Activated naive CD4-positive, alpha-beta T cell treated with anti-CD3 and anti-CD28 coated beads for 36 hours (primary cell): ENCODE data around the gene EZR. TPM values are rescaled to one million over a fixed set of nuclear protein-coding genes. Genes with fewer than 3 reads are reported as not detected.

Experiments
- CTCF ChIA-PET: fragments of 350-600 bp; sonication (Branson Sonifier 250); formaldehyde crosslinking; loops from one replicate; lab custom pipeline; 2021; ENCODE audit warnings: antibody characterized with exemption; lab: Charles Lee
- DNase-seq: peaks from one replicate; pipeline ENCODE4 v3.0.0-alpha.2; 2020
- H3K27ac Mint-ChIP-seq: one replicate; pipeline ENCODE4 v1.8.0; 2021; ENCODE audit warnings: mild to moderate bottlenecking, mixed read lengths
- H3K27me3 Mint-ChIP-seq: one replicate; pipeline ENCODE4 v1.8.0; 2021; ENCODE audit warnings: low read depth, mixed read lengths
- H3K36me3 Mint-ChIP-seq: one replicate; pipeline ENCODE4 v1.8.0; 2021; ENCODE audit warnings: low read depth, mixed read lengths
- H3K4me1 Mint-ChIP-seq: one replicate; pipeline ENCODE4 v1.8.0; 2021; ENCODE audit warnings: low read depth, mixed read lengths
- H3K4me3 Mint-ChIP-seq: one replicate; pipeline ENCODE4 v1.8.0; 2021; ENCODE audit warnings: mild to moderate bottlenecking, moderate library complexity, mixed read lengths
- H3K9me3 Mint-ChIP-seq: one replicate; pipeline ENCODE4 v1.8.0; 2021; ENCODE audit warnings: mixed read lengths
- intact Hi-C: fragments of 100-400 bp; cut with micrococcal nuclease; formaldehyde crosslinking; loops from one replicate; pipeline ENCODE4 v1.15.1; 2023
- total RNA-seq, 2 experiments: library from RNA; stranded (reverse); gene quantifications; one replicate each; pipeline ENCODE4 v1.2.3, GENCODE V29; 2021

Gene EZR
- total RNA-seq, 2 experiments from 2014 or later = 229 to 230 TPM

- Mint-ChIP-seq H3K27ac (no peak overlapping the region), H3K9me3 (no peaks in the 10 kb centered on the region), H3K36me3 (no peaks in the 10 kb centered on the region), H3K4me1 (peaks cover 29% of the 10 kb centered on the region), H3K27me3 (no peaks in the 10 kb centered on the region), H3K4me3 (no peak overlapping the region)
- DNase-seq = peak; percentile 95
- intact Hi-C loops = loop anchor here (1.0 to 5.0 kb wide), 7 partner anchors 16 to 1124 kb away; no protein-coding TSS in a partner anchor
- CTCF ChIA-PET = interaction anchor here (0.6 to 2.0 kb wide), 4 partner anchors 13 to 1058 kb away, joined by 3 to 12 read pairs (median 4); no protein-coding TSS in a partner anchor
Measured at GRCh38 chr6:158853072-158853879, 34.1 kb upstream of the EZR start.

- CTCF ChIA-PET = no interaction called here
- Mint-ChIP-seq H3K36me3 (no peaks in the 10 kb centered on the region), H3K27me3 (no peaks in the 10 kb centered on the region), H3K27ac (no peak overlapping the region), H3K4me1 (peaks cover 28% of the 10 kb centered on the region), H3K4me3 (no peak overlapping the region), H3K9me3 (no peaks in the 10 kb centered on the region)
- no peak for DNase-seq
- intact Hi-C loops = loop anchor here (1.0 to 5.0 kb wide), 7 partner anchors 17 to 1125 kb away; no protein-coding TSS in a partner anchor
Measured at GRCh38 chr6:158852312-158853071, 33.3 kb upstream of the EZR start.

GRCh38 chr6:158850807-158851115, 31.6 kb upstream of the EZR start:
- intact Hi-C loops = loop anchor here (1.0 to 5.0 kb wide), 5 partner anchors 149 to 1127 kb away; no protein-coding TSS in a partner anchor
- no peak overlapping the region for H3K27ac Mint-ChIP-seq
- CTCF ChIA-PET = no interaction called here
- H3K4me3 Mint-ChIP-seq = no peak overlapping the region
- H3K9me3 Mint-ChIP-seq = no peaks in the 10 kb centered on the region
- no peak for DNase-seq
- H3K27me3 Mint-ChIP-seq = no peaks in the 10 kb centered on the region
- H3K36me3 Mint-ChIP-seq = no peaks in the 10 kb centered on the region
- peaks cover 25% of the 10 kb centered on the region for H3K4me1 Mint-ChIP-seq

DNA sequence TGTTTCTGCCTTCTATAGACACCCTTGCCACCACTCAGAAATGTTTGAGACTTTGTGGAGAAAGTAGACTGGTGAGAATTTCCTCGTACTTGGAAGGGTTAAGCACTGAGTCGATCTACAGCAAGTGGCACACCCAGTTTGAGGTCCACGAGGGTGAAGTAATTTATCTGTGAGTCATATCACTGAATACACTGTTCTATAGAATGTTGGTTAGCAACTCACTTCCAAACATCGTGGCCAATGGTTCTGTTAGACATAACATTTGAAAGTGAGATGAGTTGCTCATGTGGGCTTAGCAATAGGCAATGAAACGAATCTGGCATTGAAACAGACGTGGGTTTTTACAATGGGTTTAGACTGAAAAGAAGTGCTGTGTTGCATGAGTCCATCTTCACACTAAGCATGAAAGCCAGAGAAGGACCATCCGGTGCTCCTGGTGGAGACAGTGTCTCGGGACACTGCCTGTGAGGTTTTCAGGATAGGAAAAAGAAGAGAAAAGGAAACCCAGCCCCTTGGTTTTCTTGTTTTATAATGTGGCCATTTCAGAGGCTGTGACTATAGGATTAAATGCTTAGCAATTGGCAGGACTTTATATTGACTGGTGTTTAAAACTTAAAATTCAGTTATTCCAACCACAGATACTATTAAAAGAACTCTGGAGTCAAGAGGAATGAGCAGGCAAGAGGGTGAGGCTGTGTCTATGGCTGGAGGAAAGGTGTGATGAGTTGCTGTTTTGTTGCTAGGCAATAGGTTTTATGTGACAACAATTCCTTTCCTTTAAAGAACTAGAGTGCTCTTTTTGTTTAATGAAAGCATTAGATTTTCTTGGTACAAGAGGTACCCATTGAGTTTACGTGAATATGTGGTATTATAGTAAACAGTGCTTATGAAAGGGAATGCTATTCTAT, 31.0 kb upstream of the EZR start:
- intact Hi-C loops = loop anchor here (1.0 to 5.0 kb wide), 5 partner anchors 149 to 1127 kb away; no protein-coding TSS in a partner anchor
- H3K9me3 Mint-ChIP-seq = no peaks in the 10 kb centered on the region
- H3K27me3 Mint-ChIP-seq = no peaks in the 10 kb centered on the region
- H3K4me3 Mint-ChIP-seq = peak overlapping the region; percentile 19
- DNase-seq = peak; percentile 71
- CTCF ChIA-PET = no interaction called here
- H3K36me3 Mint-ChIP-seq = no peaks in the 10 kb centered on the region
- H3K4me1 Mint-ChIP-seq = peaks cover 25% of the 10 kb centered on the region
- H3K27ac Mint-ChIP-seq = peak overlapping the region; percentile 60

DNA sequence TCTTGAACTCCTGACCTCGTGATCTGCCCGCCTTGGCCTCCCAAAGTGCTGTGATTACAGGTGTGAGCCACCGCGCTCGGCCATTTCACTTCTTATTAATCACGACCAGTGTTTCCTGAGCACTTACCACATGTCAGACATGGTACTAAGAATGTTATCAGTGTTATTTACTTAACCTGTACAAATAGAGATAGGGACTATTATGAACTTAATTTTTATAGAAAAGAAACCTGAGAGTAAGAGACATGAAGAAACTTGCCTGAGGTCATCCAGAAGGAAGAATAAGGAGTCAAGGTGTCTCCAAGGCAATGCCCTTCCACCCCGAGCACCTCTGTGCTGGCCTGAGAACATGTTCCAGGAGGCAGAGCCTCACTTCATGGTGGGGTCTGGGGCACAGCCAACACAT, 29.3 kb upstream of the EZR start:
- Mint-ChIP-seq H3K27ac (no peak overlapping the region), H3K9me3 (no peaks in the 10 kb centered on the region), H3K4me1 (peaks cover 25% of the 10 kb centered on the region), H3K27me3 (no peaks in the 10 kb centered on the region), H3K4me3 (no peak overlapping the region), H3K36me3 (no peaks in the 10 kb centered on the region)
- intact Hi-C loops = no loop called here
- CTCF ChIA-PET = no interaction called here
- no peak for DNase-seq

GRCh38 chr6:158847786-158848185, 28.6 kb upstream of the EZR start:
- CTCF ChIA-PET = no interaction called here
- H3K27ac Mint-ChIP-seq = no peak overlapping the region

DNA sequence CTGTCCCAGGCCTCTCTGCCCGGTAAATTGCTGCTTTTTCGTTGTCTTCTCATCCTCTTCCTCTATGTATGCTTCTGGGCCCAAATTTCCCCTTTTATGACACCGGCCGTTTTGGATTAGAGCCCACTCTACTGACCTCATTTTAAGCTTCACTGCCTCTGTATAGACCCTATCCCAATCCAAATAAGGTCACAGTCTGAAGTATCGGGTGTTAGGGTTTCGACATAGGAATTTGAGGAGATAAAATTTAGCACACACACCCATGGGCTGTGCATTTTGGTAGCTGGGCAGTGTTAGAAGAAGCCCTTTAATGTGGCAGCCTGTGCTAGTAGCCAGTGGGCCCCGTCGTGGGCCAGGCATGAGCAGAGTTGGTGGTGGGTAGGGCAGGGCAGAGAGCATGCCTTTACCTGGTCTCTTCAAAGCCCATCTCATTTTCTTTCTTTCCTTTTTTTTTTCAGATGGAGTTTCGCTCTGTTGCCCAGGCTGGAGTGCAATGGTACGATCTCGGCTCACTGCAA, 27.9 kb upstream of the EZR start:
- no peak for DNase-seq
- no peaks in the 10 kb centered on the region for H3K27me3 Mint-ChIP-seq
- CTCF ChIA-PET = no interaction called here
- H3K4me3 Mint-ChIP-seq = no peak overlapping the region
- H3K27ac Mint-ChIP-seq = no peak overlapping the region
- intact Hi-C loops = no loop called here
- no peaks in the 10 kb centered on the region for H3K9me3 Mint-ChIP-seq
- H3K36me3 Mint-ChIP-seq = no peaks in the 10 kb centered on the region
- peaks cover 24% of the 10 kb centered on the region for H3K4me1 Mint-ChIP-seq

More at GRCh38 chr6:158847786-158848185, 28.6 kb upstream of the EZR start:
- no peaks in the 10 kb centered on the region for H3K27me3 Mint-ChIP-seq
- H3K4me1 Mint-ChIP-seq = peaks cover 25% of the 10 kb centered on the region
- H3K9me3 Mint-ChIP-seq = no peaks in the 10 kb centered on the region
- intact Hi-C loops = no loop called here
- no peak for DNase-seq
- no peak overlapping the region for H3K4me3 Mint-ChIP-seq
- no peaks in the 10 kb centered on the region for H3K36me3 Mint-ChIP-seq

DNA sequence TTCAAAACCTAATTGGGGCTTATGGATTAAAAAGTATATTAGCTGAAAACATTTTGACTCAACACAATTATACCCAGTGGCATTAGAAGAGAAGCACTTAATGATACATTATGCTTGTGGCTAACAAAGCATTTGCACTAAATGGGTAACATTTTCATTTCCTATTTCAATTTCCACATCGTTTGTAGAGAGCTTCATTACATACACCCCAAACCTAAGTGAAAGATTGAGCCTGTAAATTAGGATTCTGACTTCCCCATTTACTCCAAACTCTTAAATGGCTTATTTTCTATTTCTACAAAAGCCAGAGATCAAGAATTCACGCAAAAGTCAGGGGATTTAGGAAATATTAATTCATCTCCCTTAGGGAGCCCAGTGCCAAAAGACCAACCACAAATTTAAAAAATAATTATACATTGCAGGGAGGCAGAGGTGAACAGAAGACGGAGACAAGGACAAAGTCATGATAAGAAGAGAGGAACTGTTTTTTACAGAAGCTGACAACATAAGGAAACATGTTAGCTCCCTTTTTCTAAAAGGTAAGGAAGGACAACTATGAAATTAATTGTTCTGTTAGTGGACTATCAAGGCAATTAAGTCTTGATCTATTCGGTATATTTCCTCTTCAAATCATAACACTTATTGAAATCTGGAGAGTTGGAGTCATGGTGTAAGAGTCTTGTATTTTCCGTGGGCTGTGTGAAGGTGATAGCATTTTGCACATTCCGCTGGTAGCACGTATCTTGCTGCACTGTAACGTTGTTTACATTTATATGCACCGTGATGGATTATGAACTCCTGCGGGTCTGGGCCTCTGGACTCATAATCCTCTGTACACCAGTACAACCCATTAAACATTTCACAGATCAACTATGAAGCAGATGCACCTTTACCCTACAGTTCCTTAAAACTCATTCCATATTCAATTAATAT, 24.8 kb upstream of the EZR start:
- intact Hi-C loops = no loop called here
- DNase-seq = no peak
- CTCF ChIA-PET = no interaction called here
- no peaks in the 10 kb centered on the region for H3K36me3 Mint-ChIP-seq
- H3K4me3 Mint-ChIP-seq = no peak overlapping the region
- H3K4me1 Mint-ChIP-seq = no peaks in the 10 kb centered on the region
- no peak overlapping the region for H3K27ac Mint-ChIP-seq
- peaks cover 3% of the 10 kb centered on the region for H3K9me3 Mint-ChIP-seq
- H3K27me3 Mint-ChIP-seq = no peaks in the 10 kb centered on the region

DNA sequence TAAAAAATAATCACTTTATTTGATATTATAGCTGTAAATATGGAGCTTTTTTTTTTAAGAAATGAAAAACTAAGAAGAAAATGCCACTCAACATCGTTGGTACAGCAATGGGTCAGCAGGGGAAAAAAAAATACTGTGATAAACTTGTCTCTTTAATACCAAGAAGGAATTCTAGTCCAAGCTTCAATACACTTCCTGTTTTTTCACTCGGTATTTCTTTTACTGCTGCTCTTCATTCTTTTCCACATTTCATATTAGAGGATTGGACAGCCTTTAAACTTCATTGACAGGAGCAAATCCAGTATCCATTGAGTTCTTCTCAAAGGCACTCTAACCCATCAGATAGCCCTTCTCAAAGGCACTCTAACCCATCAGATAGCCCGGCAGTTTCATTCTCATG, 22.2 kb upstream of the EZR start:
- Mint-ChIP-seq H3K36me3 (no peaks in the 10 kb centered on the region), H3K4me1 (no peaks in the 10 kb centered on the region), H3K27ac (no peak overlapping the region), H3K27me3 (no peaks in the 10 kb centered on the region), H3K4me3 (no peak overlapping the region), H3K9me3 (peaks cover 3% of the 10 kb centered on the region)
- CTCF ChIA-PET = interaction anchor here (0.9 kb wide), 1 partner anchor 118 kb away, joined by 4 read pairs; no protein-coding TSS in a partner anchor
- DNase-seq = no peak
- intact Hi-C loops = no loop called here

- Mint-ChIP-seq H3K36me3 (no peaks in the 10 kb centered on the region), H3K9me3 (peaks cover 3% of the 10 kb centered on the region), H3K27ac (no peak overlapping the region), H3K27me3 (no peaks in the 10 kb centered on the region), H3K4me3 (no peak overlapping the region), H3K4me1 (no peaks in the 10 kb centered on the region)
- intact Hi-C loops = no loop called here
- CTCF ChIA-PET = no interaction called here
- DNase-seq = no peak
Measured at GRCh38 chr6:158840465-158840864, 21.3 kb upstream of the EZR start.

DNA sequence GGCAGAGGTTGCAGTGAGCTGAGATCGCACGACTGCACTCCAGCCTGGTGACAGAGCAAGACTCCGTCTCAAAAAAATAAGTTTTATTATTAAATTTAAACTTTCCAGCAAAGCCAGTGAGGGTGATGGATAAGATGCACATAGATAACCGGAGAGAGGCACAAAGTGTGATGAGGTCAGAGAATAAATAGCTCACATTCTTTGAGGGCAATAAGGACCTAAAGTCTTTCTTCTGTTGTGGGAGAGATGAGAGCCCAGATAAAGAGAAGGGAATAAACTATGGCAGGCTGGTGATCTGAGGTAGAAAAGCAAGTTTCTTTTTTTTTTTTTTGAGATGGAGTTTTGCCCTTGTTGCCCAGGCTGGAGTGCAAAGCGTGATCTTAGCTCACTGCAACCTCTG, 20.6 kb upstream of the EZR start:
- H3K27me3 Mint-ChIP-seq = no peaks in the 10 kb centered on the region
- no peaks in the 10 kb centered on the region for H3K36me3 Mint-ChIP-seq
- CTCF ChIA-PET = no interaction called here
- intact Hi-C loops = no loop called here
- no peak overlapping the region for H3K27ac Mint-ChIP-seq
- H3K9me3 Mint-ChIP-seq = peaks cover 3% of the 10 kb centered on the region
- no peaks in the 10 kb centered on the region for H3K4me1 Mint-ChIP-seq
- no peak overlapping the region for H3K4me3 Mint-ChIP-seq
- DNase-seq = no peak
